GM23248 (cell line): ENCODE measurements around the gene BBIP1.

Experiments used
- EZH2 ChIP-seq: fragments of 200-600 bp; sonication (generic); IDR thresholded peaks from 2 replicates; pipeline ENCODE4 v1.6.1; 2018; ENCODE audit warnings: antibody characterized with exemption, mild to moderate bottlenecking; ENCODE audit not compliant: insufficient read depth, poor library complexity, severe bottlenecking
- EZH2phosphoT487 ChIP-seq: fragments of 200-600 bp; sonication (generic); IDR thresholded peaks from 2 replicates; pipeline ENCODE4 v1.6.1; 2018; ENCODE audit warnings: antibody characterized with exemption, moderate library complexity, mild to moderate bottlenecking, low read depth; ENCODE audit not compliant: insufficient read depth

DNA sequence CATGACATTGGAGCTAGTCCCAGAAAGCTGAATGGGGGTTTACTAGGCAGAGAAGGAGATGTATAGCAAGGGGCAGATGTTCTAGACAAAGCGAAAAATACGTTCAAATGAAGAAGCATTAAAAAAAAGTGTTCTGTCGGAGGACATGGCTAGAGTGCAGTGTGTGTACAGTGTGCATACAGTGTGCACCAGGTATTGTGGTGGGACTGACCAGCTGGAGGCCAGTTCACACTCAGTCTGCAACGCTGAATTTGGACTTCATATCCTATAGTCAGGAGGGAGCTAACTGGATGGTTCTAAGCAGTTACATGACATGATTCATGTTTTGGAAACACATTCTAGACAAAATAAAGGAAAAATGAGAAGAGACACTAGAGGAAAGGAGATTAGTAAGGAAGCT lies 8.8 kb downstream of the BBIP1 start:
- no peak for TF ChIP-seq EZH2phosphoT487
- TF ChIP-seq EZH2 = no peak
